ENCODE measurements around the gene PNPLA7.
"Not testable (repeated sequence)": the region's sequence is repeated elsewhere in the genome, so short reads cannot be mapped to it uniquely, and the experiment has no call there.

Gene PNPLA7

DNA sequence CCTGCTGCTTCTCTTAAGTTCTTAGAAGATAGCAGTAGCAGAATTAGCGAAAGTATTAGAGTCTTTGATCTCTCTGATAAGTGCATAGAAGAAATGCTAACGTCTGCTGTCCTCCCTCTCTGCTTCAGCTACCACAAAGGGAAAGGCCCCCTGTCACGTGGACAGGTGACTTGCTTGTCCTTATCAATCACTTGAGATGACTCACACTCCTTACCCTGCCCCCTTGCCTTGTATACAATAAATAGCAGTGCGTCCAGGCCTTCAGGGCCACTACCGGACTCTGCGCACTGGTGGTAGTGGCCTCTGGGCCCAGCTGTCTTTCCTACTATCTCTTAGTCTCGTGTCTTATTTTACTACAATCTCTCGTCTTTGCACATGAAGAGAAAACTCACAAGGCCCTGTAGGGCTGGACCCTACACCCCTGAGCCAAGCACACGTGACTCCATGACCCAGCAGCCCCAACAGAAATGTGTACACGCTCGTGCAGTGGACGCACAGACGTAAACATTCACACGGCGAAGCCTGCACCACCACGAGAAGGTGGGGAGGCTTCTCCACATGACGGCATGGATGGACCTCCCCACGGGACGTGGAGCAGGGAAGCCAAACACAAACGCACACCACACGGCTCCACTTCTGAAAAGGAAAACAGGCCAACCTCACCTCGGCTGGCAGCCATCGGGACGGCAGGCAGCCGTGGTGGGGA, 38.3 kb downstream of the PNPLA7 start:
- DNase-seq = no peak

DNA sequence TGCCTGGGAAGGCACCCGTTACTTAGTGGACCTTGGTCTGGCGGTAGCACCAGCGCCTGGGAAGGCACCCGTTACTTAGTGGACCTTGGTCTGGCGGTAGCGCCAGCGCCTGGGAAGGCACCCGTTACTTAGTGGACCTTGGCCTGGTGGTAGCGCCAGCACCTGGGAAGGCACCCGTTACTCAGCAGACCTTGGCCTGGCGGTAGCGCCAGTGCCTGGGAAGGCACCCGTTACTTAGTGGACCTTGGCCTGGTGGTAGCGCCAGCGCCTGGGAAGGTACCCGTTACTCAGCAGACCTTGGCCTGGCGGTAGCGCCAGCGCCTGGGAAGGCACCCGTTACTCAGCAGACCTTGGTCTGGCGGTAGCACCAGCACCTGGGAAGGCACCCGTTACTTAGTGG, 39.1 kb downstream of the PNPLA7 start:
- DNase-seq = not testable (repeated sequence)

DNA sequence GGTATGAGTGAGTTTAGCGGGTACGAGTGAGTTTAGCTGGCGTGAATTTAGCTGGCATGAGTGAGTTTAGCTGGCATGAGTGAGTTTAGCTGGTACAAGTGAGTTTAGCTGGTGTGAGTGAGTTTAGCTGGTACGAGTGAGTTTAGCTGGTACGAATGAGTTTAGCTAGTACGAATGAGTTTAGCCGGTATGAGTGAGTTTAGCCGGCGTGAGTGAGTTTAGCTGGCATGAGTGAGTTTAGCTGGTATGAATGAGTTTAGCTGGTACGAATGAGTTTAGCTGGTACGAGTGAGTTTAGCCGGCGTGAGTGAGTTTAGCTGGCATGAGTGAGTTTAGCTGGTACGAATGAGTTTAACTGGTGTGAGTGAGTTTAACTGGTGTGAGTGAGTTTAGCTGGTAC, 41.0 kb downstream of the PNPLA7 start:
- DNase-seq = no peak

DNA sequence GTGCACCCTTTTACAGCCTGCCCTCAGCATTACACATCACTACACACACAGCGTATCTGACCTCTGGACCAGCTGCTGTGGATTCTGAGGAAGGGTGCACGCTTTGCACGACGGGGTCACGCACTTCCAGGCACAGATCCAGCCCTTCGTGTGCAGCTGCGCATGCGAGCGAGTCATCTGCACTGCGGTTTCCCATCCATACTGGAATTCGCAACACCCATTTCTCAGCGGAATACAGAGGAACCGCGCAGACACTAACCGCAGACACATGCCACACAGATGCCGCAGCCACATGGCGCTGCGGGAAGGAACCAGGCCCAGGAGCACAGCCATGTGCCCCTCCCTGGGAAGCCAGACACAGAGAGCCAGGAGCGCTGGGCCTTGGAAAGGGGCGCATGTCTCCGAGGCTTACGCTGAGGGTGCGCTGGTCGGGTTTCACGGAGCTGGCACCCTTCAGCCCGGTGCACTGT, 43.5 kb downstream of the PNPLA7 start:
- no peak for DNase-seq

DNA sequence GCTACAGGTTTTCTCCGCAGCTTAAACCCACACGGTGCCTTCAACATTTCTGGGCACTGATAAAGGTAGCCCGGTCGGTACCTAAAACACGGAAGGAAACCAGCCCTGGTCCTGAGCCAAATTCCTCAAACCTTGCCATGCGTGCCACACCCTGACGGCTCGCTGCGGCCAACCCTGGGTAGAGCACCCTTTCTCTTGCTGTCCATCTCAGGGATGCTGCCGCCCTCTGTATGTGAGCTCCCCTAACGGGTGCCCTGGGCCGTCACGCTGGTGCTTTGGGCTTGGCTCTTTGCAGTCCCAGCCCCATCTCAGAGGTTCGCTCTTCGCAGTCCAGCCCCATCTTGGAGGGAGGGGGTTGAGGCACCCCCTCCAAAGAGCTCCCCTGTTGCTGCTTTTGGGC, 43.9 kb downstream of the PNPLA7 start:
- no peak for DNase-seq

DNA sequence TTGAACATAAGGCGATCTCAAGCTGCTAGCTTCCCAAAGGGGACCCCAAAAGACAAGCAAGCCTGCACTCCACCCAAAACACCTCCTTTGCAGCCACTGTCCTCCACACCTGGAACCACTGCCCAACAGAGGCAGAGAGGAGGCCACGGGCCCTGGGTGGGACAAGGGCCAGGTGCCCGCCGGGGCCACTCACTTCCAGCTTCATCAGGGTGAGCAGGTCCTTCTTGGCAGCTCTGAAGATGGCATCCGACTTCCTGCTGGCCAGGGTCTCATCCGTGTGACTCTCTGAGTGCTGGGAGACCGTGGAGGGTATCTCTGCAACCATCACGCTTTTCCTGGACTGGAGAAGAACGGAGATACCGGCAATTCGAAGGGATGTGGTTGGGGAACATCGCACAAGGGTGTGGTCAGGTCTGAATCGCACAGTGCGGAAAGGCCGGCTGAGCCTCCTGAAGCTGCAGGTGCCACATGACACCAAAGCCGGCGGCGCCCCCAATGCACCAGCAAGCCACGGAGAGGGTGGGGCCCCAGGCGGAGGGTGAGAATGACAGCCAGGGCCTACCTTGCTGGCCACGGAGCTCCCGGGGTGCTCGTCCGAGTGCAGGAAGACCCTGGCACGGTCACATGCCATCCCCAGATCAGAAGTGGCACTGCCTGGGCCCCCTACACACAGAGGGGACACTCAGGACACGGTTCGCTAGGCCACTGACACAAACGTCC, 44.6 kb downstream of the PNPLA7 start:
- DNase-seq = no peak

DNA sequence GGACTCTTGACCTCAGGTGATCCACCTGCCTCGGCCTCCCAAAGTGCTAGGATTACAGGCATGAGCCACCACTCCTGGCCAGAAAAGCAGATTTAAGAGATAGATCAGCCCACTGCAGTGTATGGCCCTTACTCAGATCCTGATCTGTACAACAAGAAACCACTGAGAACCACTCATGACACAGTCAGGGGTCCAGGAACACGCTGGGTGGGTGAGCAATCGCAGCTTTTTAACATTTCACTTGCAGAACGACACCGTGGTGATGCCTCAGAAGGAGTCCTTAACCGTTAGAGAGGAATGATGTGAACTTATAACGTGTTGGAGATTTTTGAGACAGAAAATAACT, 45.8 kb downstream of the PNPLA7 start:
- no peak for DNase-seq

DNA sequence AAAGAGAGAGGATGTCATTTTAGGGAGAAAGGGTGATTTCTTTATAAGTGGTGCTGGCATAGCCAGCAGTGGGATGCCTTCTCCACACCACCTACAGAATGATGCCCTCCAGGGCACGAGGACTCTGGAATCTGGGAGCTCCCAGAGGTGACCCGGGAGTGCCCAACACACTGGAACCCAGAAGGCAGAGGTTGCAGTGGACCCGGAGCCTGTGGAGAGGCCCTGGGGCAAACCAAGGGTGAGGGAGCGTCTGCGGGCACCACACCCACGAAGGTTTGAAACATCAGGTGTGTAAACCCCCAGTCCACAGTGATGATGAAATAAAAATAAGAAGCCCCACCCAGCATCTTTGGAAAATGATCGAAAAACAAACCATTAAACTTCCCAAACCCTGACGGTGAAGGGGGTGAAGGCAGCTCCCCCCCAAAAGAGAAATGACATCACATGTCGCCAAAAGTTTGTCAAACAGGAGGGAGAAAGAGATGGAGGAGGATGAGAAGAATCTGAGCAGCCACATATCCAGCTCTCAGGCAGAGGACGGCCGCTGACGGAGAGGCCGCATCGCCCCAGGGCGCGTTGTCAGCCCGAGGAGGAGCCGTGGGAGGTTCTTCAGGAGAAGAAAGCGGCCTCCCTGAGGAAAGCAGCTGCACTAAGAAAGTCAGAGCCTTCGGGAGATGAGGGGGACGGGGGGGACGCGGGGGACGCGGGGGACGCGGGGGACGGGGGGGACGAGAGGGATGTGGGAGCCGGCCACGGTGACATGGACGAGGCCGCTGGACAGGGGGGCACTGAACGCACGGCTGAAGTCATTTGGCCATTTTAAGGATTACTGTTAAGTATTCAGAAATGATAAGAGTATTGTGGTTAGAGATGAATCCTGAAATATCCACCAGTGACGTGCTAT, 47.9 kb downstream of the PNPLA7 start:
- no peak for DNase-seq

DNA sequence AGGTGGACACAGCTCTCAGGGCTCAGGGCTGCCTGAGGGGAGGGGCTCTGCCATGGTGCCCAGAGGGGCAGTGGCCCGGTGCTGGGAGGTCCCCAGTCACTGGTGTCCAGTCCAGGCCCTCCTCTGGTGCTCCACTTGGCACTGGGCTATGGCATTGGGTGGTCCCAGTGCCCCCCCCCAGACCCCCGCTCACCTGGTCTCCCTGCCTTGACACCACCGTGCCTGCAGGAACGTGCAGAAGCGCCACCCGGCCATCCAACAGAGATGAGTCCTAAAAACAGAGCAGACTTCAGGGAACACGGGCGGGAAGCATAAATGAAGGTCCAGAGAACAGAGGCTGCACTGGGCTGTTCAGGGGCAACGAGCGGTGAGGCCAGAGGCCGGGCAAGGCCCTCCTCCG, 48.7 kb downstream of the PNPLA7 start:
- DNase-seq = no peak

DNA sequence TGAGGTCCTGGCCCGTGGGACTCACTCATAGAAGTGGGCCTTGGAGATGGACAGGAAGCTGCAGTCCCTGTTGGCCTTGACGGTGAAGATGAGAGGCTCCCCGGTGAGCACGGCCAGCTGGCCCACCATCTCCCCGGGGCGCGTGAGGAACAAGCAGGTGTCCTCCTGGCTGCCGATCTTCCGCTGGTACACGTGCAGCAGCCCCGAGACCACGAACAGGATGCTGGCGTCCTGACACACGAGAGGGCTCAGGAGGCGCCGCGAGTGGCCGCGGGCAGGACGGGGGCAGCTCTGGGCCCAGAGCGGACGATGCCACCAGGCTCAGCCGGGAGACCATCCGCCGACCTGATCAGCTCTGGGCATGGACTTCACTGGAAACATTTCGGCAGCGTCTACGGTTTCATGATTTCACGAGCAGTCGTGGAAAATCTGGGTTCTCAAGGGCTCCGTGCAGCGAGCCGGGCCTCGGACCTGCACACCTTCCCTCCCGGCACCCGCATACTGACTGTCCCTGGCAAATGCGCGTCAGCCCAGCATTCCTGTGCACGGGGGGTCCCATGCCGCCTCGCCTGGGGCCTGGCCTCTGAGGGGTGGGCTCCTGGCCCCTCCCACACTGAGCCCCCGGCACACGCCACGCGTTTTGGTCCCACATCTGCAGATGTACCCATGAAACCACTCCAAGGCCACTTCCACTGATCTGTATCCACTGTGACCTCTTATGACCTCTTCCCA, 49.4 kb downstream of the PNPLA7 start:
- no peak for DNase-seq

DNA sequence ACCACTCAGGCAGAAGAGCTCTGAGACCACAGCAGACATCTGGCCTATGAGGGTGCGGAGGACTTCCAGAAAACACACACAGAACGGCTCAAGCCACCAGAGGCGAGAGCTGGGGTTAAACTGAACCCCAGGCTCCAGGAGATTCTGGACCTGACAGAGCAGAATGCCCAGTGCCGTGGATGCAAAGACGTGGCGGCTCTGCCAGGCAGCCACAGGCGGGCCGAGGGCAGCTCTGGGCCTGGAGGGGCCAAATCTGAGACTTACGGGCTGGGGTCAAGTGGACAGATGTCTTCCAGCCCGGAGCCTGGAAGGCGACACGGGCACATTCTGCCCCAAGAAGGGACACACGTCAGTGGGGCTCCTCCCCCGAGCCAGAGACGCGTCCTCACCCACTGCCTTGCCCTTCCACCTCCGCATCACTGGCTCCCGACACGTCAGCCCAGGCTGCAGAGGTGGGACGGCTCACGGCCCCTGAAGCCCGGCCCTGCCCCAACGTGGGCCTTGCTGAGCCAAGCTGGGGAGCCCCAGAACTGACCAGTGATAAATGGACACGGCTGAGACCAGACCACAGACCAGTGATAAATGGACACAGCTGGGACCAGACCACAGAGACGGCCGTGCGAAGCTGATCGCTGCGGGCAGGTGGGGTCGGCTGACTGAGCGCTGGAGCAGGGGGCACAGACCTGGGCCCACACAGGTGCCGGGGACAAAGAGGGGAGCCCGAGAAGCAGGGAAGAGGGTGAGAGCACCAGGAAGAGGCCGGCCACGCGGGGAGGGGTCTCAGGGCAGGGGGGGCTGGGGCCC, 50.1 kb downstream of the PNPLA7 start:
- DNase-seq = no peak

DNA sequence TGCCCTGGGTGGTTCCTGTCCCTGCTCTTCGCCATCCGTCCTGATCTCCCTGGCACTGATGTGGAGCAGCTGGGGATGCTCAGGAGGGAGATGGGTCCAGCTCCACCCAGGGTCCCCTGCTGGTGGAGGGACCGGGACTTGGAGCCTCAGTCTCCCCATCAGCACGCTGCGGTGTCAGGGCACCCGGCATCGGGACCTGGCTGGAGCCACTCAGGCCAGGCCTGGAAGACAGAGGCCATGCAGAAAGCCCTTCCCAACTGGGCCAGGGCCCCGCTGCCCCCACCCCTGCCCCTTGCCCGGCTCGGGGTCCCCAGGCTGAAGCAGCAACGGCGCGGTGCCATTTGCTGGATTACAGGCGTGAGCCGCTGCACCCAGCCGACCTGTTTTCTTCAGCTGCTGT, 50.8 kb downstream of the PNPLA7 start:
- no peak for DNase-seq

DNA sequence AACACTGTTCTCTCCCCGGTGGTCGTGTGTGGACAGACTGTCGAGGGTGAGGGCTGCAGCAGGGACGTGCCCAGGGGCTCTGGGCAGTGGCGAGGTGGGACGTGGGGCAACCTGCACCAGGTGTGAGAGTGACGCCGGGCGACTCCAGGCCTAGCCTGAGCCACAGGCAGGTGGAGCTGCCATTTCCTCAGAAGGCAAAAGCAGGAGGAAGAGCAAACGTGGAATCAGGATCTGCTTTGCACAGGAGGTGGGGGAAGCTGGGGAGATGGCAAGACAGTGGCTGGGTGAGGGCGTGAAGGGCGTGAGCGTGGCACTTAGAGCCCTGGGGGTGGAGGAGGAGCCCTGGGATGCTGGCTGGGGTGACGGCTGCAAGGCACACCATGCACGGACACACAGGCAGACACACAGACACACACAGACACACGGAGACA, 51.5 kb downstream of the PNPLA7 start:
- no peak for DNase-seq

DNA sequence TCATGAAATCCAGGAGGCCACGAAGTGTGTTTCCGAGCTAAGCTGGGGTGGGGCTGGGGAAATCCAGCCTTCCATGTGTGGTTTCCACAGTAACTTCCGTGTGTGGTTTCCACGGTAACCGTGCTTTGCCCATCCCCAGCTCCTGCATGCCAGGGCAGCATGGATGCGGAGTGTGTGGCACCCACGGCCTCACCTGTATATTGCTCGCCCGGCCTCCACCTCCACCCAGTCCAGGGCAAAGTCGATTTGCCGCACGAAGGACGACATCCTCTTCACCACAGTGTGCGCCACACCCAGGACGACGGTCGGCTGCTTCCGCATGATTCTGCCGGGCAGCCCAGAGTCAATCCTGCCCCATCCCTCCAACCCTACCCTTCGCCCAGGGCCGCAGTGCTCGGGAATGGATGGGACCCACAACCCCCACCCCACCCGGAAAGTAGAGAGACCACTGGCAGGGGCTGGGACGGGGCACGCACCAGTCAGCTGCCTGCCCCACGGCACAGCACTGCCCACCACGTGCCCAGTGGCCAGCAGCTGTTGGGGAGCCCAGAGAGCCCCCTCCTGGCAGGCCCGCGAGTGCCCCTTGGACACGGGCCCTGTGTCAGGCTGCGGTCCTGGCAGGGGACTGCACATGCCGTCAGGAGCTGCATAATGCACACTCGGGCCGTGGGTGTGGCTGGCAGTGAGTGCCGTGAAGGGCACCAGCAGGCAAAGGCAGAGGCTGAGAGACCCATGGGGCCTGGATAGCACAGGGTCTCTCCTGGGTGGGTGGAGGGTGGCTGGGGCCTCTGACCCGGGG, 52.1 kb downstream of the PNPLA7 start:
- no peak for DNase-seq

DNA sequence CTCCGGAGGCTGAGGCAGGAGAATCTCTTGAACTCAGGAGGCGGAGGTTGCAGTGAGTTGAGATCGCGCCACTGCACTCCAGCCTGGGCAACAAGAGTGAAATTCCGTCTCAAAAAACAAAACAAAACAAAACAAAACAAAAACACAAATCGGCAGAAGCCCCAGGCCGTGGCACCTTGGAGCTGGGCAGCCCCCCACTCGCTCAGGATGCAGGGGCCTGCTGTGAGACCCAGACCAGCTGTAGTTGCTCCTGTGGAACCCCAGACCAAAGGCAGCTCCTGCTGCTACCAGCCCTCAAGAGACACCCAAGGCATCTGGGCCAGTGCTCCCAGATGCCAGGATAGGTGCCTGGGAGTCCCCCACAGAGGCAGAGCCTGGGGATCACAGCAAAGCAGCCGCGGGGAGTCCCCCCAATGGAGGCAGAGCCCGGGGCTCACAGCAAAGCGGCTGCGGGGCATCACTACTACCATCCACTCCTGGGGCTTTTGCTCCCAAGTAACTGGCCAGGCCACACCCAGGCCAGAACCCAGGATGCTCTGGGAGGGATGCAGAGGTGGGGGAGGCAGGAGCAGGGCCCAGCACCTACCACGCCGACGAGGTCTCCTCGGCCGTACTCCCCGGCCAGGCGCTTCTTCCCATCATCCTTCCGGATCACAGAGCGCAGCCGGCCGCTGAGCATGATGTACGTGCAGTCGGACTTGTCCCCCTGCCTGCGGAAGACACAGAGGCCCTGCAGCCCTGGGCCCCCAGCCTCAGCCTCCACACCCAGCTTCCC, 53.4 kb downstream of the PNPLA7 start:
- no peak for DNase-seq

DNA sequence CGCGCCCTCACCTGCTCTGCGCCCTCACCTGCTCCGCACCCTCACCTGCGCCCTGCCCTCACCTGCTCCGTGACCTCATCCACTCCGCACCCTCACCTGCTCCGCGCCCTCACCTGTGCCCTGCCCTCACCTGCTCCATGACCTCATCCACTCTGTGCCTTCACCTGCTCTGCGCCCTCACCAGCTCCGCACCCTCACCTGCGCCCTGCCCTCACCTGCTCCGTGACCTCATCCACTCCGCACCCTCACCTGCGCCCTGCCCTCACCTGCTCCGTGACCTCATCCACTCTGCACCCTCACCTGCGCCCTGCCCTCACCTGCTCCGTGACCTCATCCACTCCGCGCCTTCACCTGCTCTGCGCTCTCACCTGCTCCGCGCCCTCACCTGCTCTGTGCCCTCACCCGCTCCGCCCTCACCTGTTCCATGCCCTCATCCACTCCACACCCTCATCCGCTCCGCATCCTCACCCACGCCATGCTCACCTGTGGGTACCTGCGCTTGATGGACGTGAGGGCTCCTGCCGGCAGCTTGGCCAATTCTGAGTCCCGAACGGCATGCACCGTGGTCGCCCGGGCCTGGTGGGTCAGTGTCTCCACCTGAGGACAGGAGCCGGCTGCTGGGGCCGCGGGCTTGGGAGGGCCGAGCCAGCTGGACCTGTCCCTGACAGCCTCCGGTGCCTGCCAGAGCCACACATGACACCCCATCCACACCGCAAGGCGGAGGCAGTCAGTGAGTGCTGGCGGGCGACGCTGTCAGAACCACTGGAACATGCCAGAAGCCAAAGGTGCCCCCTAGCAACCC, 55.5 kb downstream of the PNPLA7 start:
- no peak for DNase-seq

DNA sequence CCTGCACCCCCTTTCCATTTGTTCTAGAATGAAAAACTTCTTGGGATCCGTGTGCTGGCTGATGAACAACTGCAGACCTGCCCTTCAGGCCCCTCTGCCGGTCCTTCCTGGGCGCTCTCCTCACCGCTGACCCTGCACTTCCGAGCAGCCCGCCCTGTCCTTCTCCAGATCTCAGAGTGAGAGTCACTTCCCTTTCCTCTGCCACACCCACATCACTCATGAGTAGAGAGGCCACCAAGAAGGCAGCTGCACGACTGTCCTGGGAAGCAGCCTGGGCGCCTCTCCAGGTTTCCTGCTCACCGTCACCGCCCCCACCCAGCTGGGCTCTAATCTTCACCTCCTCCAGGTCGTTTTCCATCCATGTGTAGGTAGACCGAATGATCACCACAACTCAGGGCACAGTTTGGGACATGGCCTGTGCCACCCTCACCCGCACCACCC, 56.1 kb downstream of the PNPLA7 start:
- no peak for DNase-seq

DNA sequence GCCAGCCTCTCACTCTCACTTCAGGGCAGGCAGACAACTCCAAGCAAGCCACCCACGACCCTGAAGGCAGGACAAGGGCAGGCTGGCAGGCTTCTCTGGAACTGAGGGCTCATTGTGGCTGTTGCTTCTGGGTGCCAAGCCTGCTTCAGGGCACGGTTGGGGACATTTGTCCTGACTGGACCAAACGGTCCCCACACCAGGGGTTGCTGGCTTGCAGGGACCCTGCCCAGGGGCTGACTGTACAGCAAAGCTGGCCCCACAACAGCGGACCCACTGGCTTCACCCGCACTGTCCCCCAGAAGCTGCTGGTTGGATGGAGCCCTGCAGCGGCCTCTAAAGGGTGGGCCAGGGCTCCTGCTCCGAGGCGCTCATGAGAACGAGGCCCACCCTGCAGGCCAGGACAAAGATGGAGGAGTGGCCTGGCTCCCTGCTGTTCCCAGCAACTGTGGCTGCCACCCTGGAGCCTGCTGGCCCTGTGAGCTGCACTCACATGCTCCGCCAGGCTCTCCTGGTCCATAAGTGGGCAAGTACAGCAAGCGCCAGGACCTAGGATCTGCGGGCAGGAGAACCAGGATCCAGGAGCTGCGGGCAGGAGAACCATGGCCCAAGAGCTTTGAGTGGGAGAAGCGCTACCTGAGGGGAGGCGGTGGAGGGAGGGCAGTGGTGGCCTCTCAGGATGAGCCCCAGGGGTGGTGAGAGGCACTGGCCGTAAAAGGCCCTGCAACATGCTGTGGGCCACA, 56.7 kb downstream of the PNPLA7 start:
- DNase-seq = no peak

Measured in SHP77 (cell line).